GM12878 (cell line): ENCODE measurements around the gene SESTD1. TPM values are rescaled to one million over a fixed set of nuclear protein-coding genes. Genes with fewer than 3 reads are reported as not detected.

Experiments
- ATAC-seq: fragments of 200-7000 bp; cut with Tn5 transposase; 3 replicates; pipeline ENCODE4 v1.9.1; 2020; ENCODE audit warnings: mild to moderate bottlenecking, moderate library complexity
- BruUV-seq: library from RNA; stranded (reverse); fragments of 400-500 nt; replicated peaks from 2 replicates; lab custom pipeline; 2021; lab: Mats Ljungman, UMichigan
- CTCF ChIA-PET: fragments of 300-600 bp; sonication (Branson Sonifier 250); formaldehyde crosslinking; extraction: SDS; loops from one replicate; lab custom pipeline; 2021; ENCODE audit warnings: inconsistent platforms; lab: Yijun Ruan, JAX
- POLR2A ChIA-PET: fragments of 350-600 bp; formaldehyde crosslinking; extraction: SDS; loops from one replicate; lab custom pipeline; 2021; ENCODE audit warnings: inconsistent platforms; lab: Charles Lee
- RAD21 ChIA-PET: fragments of 300-600 bp; sonication (Branson Sonifier 250); formaldehyde crosslinking; loops from one replicate; lab custom pipeline; 2023; ENCODE audit warnings: antibody characterized with exemption; ENCODE audit not compliant: unreplicated experiment; lab: Charles Lee
- SMC1A ChIA-PET: fragments of 300-600 bp; sonication (Branson Sonifier 250); formaldehyde crosslinking; loops from one replicate; lab custom pipeline; 2023; ENCODE audit not compliant: unreplicated experiment, uncharacterized antibody; lab: Charles Lee
- DNase-seq: peaks from one replicate; pipeline ENCODE4 v3.0.0-alpha.2; 2011; ENCODE audit warnings: low read depth, low spot score
- FAIRE-seq: peaks from 3 replicates; lab custom pipeline; 2011; peaks lifted over from hg19 to GRCh38; lab: Jason Lieb, UNC
- H2AFZ ChIP-seq: 2 replicates; pipeline ENCODE4 v1.6.0; 2011; ENCODE audit warnings: low read depth, low read length, control low read depth; ENCODE audit not compliant: control insufficient read depth
- H3K27ac ChIP-seq: 2 replicates; pipeline ENCODE4 v1.5.1; 2011; ENCODE audit warnings: control low read depth; ENCODE audit not compliant: control insufficient read depth, insufficient read depth
- H3K27me3 ChIP-seq, 2 experiments: replicated peaks in 1 of 2; 2 replicates each; pipeline versions ENCODE4 v1.6.0 to v1.6.1; 2011; ENCODE audit warnings: low read length in 1 of 2; ENCODE audit not compliant: control insufficient read depth in 2 of 2, insufficient read depth in 2 of 2
- H3K36me3 ChIP-seq, 2 experiments: 2 replicates each; pipeline ENCODE4 v1.5.1; 2011; ENCODE audit warnings: low read length in 1 of 2; ENCODE audit not compliant: control insufficient read depth in 2 of 2, insufficient read depth in 2 of 2
- H3K4me1 ChIP-seq: 2 replicates; pipeline ENCODE4 v1.6.1; 2011; ENCODE audit warnings: mild to moderate bottlenecking, low read length, moderate library complexity, mixed read lengths; ENCODE audit not compliant: control insufficient read depth, insufficient read depth
- H3K4me2 ChIP-seq: 2 replicates; pipeline ENCODE4 v1.6.0; 2011; ENCODE audit warnings: control low read depth; ENCODE audit not compliant: control insufficient read depth, insufficient read depth
- H3K4me3 ChIP-seq: fragments of 200-600 bp; sonication (generic); 2 replicates; pipeline ENCODE4 v1.5.1; 2016
- H3K79me2 ChIP-seq: 2 replicates; pipeline ENCODE4 v1.6.0; 2011; ENCODE audit warnings: low read length; ENCODE audit not compliant: control insufficient read depth, insufficient read depth
- H3K9ac ChIP-seq: 2 replicates; pipeline ENCODE4 v1.8.0; 2011; ENCODE audit warnings: low read length, control low read depth, mixed read lengths; ENCODE audit not compliant: control insufficient read depth, insufficient read depth
- H3K9me3 ChIP-seq: replicated peaks from 3 replicates; pipeline ENCODE4 v1.5.1; 2011; ENCODE audit warnings: mild to moderate bottlenecking, low read length; ENCODE audit not compliant: control insufficient read depth, insufficient read depth
- H4K20me1 ChIP-seq: 2 replicates; pipeline ENCODE4 v1.6.0; 2011; ENCODE audit not compliant: control insufficient read depth, insufficient read depth
- CREM ChIP-seq: IDR thresholded peaks from 2 replicates; pipeline ENCODE4 v1.6.1; 2014; ENCODE audit warnings: antibody characterized with exemption, low read depth
- GABPA ChIP-seq: IDR thresholded peaks from 2 replicates; pipeline ENCODE4 v1.6.1; 2014; ENCODE audit warnings: antibody characterized with exemption, low read depth, mild to moderate bottlenecking, inconsistent platforms
- NFXL1 ChIP-seq: fragments of 450-650 bp; IDR thresholded peaks from 2 replicates; pipeline ENCODE4 v1.6.1; 2017; ENCODE audit warnings: antibody characterized with exemption, mild to moderate bottlenecking, borderline replicate concordance
- NR2F1 ChIP-seq: fragments of 450-650 bp; conservative IDR thresholded peaks from 2 replicates; pipeline ENCODE4 v1.6.1; 2017; ENCODE audit warnings: mild to moderate bottlenecking
- RAD51 ChIP-seq: fragments of 450-650 bp; IDR thresholded peaks from 2 replicates; pipeline ENCODE4 v1.6.1; 2016; ENCODE audit warnings: moderate library complexity, mild to moderate bottlenecking, inconsistent platforms
- SIN3A ChIP-seq: IDR thresholded peaks from 2 replicates; pipeline ENCODE4 v1.6.1; 2012; ENCODE audit warnings: low read depth, low read length, improper control_type of control experiment
- YY1 ChIP-seq: IDR thresholded peaks from 2 replicates; pipeline ENCODE4 v1.6.1; 2011; ENCODE audit warnings: low read depth, mild to moderate bottlenecking, low read length
- WGBS: methylation state at CpG from one replicate; pipeline ENCODE4 v1.1.6; 2016; ENCODE audit warnings: low lambda C conversion rate; ENCODE audit not compliant: insufficient replicate concordance, insufficient coverage; ENCODE audit errors: missing lambda C conversion rate; 5-methylcytosine and 5-hydroxymethylcytosine counted together
- in situ Hi-C: fragments of 300-500 bp; cut with MboI; formaldehyde crosslinking; loops from 9 replicates; pipeline ENCODE4 v1.14.3; 2018; ENCODE audit warnings: mixed read lengths
- intact Hi-C: fragments of 100-400 bp; cut with micrococcal nuclease; formaldehyde crosslinking; loops from one replicate; pipeline ENCODE4 v1.14.2; 2022; ENCODE audit not compliant: unreplicated experiment
- polyA plus RNA-seq, 11 experiments: library from polyadenylated mRNA; depleted of rRNA in 4 of 11; unstranded in 6 of 11; stranded (reverse) in 5 of 11; fragments of >200 nt; fragmentation: Nextera tagmentation in 4 of 11; fragmentation: Illumina TruSeq in 1 of 11; extraction: Ambion mirVana in 4 of 11; extraction: Trizol in 1 of 11; gene quantifications; 1 replicate in 1 of 11; 2 replicates in 10 of 11; pipeline versions ENCODE4 v1.2.1 to v1.2.3, GENCODE V29; 2011 to 2016; ENCODE audit warnings: inconsistent platforms in 2 of 11, missing spikeins in 2 of 11, low read depth in 1 of 11
- total RNA-seq, 4 experiments: library from RNA; depleted of rRNA in 3 of 4; stranded (reverse); fragments of >200 nt in 3 of 4; fragmentation: Illumina TruSeq in 1 of 4; extraction: Trizol in 1 of 4; gene quantifications; 2 replicates each; pipeline versions ENCODE4 v1.2.1 to v1.2.3, GENCODE V29; 2013 to 2021
- TF ChIP-seq, protein P1 (sequence below): IDR thresholded peaks from 2 replicates; pipeline ENCODE4 v1.6.1; 2012; ENCODE audit warnings: low read length, inconsistent platforms
- TF ChIP-seq, protein P2 (sequence below): IDR thresholded peaks from 2 replicates; pipeline ENCODE4 v1.6.1; 2011; ENCODE audit warnings: borderline replicate concordance, low read depth, mild to moderate bottlenecking, moderate library complexity, low read length; ENCODE audit not compliant: insufficient read depth, poor library complexity, severe bottlenecking
- TF ChIP-seq, protein P3 (sequence below): IDR thresholded peaks from 2 replicates; pipeline ENCODE4 v1.6.1; 2012; ENCODE audit warnings: low read depth, low read length, improper control_type of control experiment

The SESTD1 gene
- total and polyA plus RNA-seq, 10 of the 15 experiments (the other 5 are each of a cell fraction or from before 2014, with no cell fraction given), result 4.4 to 22.7 (median 9.5) TPM

DNA sequence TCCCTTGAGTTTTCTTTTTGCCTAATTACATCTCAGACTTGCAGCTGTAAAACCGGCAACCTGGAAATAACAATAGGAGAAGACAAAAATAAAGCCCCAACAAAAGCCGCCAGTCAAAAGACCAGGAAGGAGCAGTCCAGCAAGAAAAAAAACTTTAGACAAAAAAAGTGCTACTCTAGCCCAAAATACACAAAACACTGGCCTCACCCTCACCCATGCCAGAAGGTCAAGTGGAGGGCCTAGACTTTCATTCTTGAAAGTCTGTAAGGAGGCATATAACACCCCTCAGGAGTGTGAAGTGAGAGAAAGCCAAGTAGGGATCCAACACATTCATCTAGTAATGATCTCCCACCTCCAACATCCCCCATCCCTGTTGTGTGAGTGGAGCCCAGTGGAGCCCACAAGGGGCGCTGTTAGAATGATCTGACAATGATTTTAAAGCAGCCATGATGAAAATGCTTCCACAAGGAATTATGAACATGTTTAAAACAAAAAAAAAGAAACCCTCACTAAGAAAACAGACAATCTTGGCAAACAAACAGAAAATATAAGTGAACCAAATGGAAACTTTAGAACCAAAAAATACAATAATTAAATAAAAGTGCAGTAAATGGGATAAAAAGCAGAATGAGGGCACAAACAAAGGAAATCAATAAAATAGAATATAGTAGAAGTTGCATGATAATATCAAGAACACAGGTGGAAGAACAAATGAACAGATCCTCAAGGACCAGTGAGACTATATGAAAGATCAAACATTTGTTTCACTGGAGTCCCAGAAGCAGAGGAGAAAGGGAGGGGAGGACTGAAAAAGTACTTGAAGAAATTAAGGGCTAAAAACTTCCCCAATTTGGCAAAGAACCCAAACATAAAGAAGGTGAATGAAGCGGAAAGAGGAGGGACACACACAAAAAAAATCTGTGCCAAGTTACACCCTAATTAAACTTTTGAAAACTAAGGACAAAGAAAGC, 23.9 kb downstream of the SESTD1 start:
- Histone ChIP-seq H4K20me1 (no peaks in the 10 kb centered on the region), H3K4me2 (no peak overlapping the region), H2AFZ (no peak overlapping the region), H3K4me1 (no peaks in the 10 kb centered on the region), H3K9me3 (no peaks in the 10 kb centered on the region; the same call in 1 of the 3 replicates), H3K79me2 (peaks cover 2% of the 10 kb centered on the region), H3K27me3 (no peaks in the 10 kb centered on the region), H3K9ac (no peak overlapping the region), H3K36me3 (no peaks in the 10 kb centered on the region), H3K27ac (no peak overlapping the region), H3K4me3 (no peak overlapping the region)
- ChIA-PET POLR2A (interaction anchor here (2.3 kb wide), 1 partner anchor 7 kb away, joined by 10 read pairs; no protein-coding TSS in a partner anchor), SMC1A (interaction anchor here (0.6 to 2.2 kb wide), 10 partner anchors 11 to 200 kb away, joined by 3 to 18 read pairs (median 6); no protein-coding TSS in a partner anchor), CTCF (interaction anchor here (1.0 to 3.5 kb wide), 6 partner anchors 8 to 250 kb away, joined by 3 to 30 read pairs (median 6); no protein-coding TSS in a partner anchor), RAD21 (interaction anchor here (1.4 to 1.9 kb wide), 4 partner anchors 15 to 27 kb away, joined by 4 to 14 read pairs (median 10); no protein-coding TSS in a partner anchor)
- in situ Hi-C loops, result no loop called here
- DNase-seq (no peak), FAIRE-seq (no peak), ATAC-seq (no peak; the same call in 1 of the 3 replicates)
- WGBS, result 95% methylated on average over 4 of the region's 4 CpGs
- no TSS peak for BruUV-seq
- 0 out of 2 replicates have a peak, but pooled peaks have one; percentile 25 for TF ChIP-seq YY1
- TF ChIP-seq CREM, result no peak
- intact Hi-C loops, result no loop called here

DNA sequence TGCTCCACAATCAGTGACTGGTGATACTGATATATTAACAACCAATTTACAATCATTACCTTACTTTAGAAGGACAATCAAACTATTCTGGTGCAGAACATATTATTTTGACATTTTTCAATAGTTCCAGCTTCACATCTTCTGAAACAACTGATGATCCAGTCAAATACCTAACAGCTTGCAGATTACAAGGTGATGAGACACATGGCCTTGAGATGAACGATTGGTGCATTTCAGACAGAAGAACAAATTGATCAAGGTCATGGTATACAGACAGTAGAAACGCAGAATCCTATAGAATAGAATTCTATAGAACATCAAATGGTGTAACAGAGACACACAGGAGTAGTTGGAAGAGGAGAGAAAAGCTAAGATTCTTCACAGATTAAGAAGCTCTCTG, 24.8 kb downstream of the SESTD1 start:
- 96% methylated on average over 2 of the region's 2 CpGs for WGBS
- Histone ChIP-seq H3K4me3 (no peak overlapping the region), H3K27me3 (no peaks in the 10 kb centered on the region), H2AFZ (no peak overlapping the region), H3K4me1 (no peaks in the 10 kb centered on the region), H3K9ac (no peak overlapping the region), H3K27ac (no peak overlapping the region), H3K4me2 (no peak overlapping the region), H3K9me3 (no peaks in the 10 kb centered on the region; the same call in 1 of the 3 replicates), H4K20me1 (no peaks in the 10 kb centered on the region), H3K79me2 (peaks cover 2% of the 10 kb centered on the region), H3K36me3 (no peaks in the 10 kb centered on the region)
- CTCF ChIA-PET, result interaction anchor here (0.9 to 3.5 kb wide), 9 partner anchors 8 to 249 kb away, joined by 3 to 30 read pairs (median 4); no protein-coding TSS in a partner anchor
- no peak for DNase-seq
- SMC1A ChIA-PET, result interaction anchor here (0.6 to 2.2 kb wide), 13 partner anchors 9 to 199 kb away, joined by 3 to 18 read pairs (median 5); no protein-coding TSS in a partner anchor
- intact Hi-C loops (no loop called here), in situ Hi-C loops (no loop called here)
- BruUV-seq, result no TSS peak
- ATAC-seq, result no peak
- POLR2A ChIA-PET, result interaction anchor here (1.4 to 3.3 kb wide), 4 partner anchors 8 to 23 kb away, joined by 3 to 10 read pairs (median 8); no protein-coding TSS in a partner anchor
- no peak for FAIRE-seq
- RAD21 ChIA-PET, result interaction anchor here (1.1 to 1.9 kb wide), 7 partner anchors 8 to 28 kb away, joined by 3 to 14 read pairs (median 8); no protein-coding TSS in a partner anchor
- TF ChIP-seq NFXL1 (no peak), NR2F1 (no peak), SIN3A (no peak), RAD51 (no peak), GABPA (no peak)
- TF ChIP-seq, protein P1, sequence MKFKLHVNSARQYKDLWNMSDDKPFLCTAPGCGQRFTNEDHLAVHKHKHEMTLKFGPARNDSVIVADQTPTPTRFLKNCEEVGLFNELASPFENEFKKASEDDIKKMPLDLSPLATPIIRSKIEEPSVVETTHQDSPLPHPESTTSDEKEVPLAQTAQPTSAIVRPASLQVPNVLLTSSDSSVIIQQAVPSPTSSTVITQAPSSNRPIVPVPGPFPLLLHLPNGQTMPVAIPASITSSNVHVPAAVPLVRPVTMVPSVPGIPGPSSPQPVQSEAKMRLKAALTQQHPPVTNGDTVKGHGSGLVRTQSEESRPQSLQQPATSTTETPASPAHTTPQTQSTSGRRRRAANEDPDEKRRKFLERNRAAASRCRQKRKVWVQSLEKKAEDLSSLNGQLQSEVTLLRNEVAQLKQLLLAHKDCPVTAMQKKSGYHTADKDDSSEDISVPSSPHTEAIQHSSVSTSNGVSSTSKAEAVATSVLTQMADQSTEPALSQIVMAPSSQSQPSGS, result no peak
- TF ChIP-seq, protein P2, sequence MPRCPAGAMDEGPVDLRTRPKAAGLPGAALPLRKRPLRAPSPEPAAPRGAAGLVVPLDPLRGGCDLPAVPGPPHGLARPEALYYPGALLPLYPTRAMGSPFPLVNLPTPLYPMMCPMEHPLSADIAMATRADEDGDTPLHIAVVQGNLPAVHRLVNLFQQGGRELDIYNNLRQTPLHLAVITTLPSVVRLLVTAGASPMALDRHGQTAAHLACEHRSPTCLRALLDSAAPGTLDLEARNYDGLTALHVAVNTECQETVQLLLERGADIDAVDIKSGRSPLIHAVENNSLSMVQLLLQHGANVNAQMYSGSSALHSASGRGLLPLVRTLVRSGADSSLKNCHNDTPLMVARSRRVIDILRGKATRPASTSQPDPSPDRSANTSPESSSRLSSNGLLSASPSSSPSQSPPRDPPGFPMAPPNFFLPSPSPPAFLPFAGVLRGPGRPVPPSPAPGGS, result no peak
- TF ChIP-seq, protein P3, sequence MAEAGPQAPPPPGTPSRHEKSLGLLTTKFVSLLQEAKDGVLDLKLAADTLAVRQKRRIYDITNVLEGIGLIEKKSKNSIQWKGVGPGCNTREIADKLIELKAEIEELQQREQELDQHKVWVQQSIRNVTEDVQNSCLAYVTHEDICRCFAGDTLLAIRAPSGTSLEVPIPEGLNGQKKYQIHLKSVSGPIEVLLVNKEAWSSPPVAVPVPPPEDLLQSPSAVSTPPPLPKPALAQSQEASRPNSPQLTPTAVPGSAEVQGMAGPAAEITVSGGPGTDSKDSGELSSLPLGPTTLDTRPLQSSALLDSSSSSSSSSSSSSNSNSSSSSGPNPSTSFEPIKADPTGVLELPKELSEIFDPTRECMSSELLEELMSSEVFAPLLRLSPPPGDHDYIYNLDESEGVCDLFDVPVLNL, result no peak
